HL-60 (cell line): ENCODE data around the gene PDK2.

Experiments used
- DNase-seq, 2 experiments: peaks; one replicate each; pipeline ENCODE4 v3.0.0-alpha.2; 2010 to 2020; ENCODE audit warnings: low read depth in 1 of 2, low spot score in 1 of 2
- H3K27ac ChIP-seq: fragments of 250-450 bp; sonication (Bioruptor Pico); replicated peaks from 2 replicates; pipeline ENCODE4 v1.5.1; 2020; ENCODE audit warnings: mild to moderate bottlenecking, moderate library complexity
- H3K27me3 ChIP-seq: fragments of 250-450 bp; sonication (Bioruptor Pico); 2 replicates; pipeline ENCODE4 v1.5.1; 2021; ENCODE audit warnings: mild to moderate bottlenecking, moderate library complexity; ENCODE audit not compliant: insufficient read depth, poor library complexity, severe bottlenecking
- H3K4me3 ChIP-seq: replicated peaks from 2 replicates; pipeline ENCODE4 v1.5.1; 2011; ENCODE audit warnings: mild to moderate bottlenecking, control low read depth, low read length; ENCODE audit not compliant: insufficient read depth
- CTCF ChIP-seq: IDR thresholded peaks from one replicate; pipeline ENCODE4 v1.5.1; 2011; ENCODE audit warnings: low read length, control low read depth, inconsistent platforms; ENCODE audit not compliant: insufficient read depth
- GABPA ChIP-seq: IDR thresholded peaks from 2 replicates; pipeline ENCODE4 v1.6.1; 2012; ENCODE audit warnings: low read depth
- POLR2AphosphoS5 ChIP-seq: IDR thresholded peaks from 2 replicates; pipeline ENCODE4 v1.6.1; 2012; ENCODE audit warnings: low read depth
- REST ChIP-seq: IDR thresholded peaks from 2 replicates; pipeline ENCODE4 v1.6.1; 2012; ENCODE audit warnings: low read depth; ENCODE audit not compliant: insufficient replicate concordance
- SPI1 ChIP-seq: IDR thresholded peaks from 2 replicates; pipeline ENCODE4 v1.6.1; 2012; ENCODE audit warnings: low read depth, mild to moderate bottlenecking, borderline replicate concordance

Gene PDK2

GRCh38 chr17:50076591-50077235 is 18.4 kb upstream of the PDK2 start:
- Histone ChIP-seq H3K27me3 (peaks cover 11% of the 10 kb centered on the region), H3K27ac (no peak overlapping the region), H3K4me3 (no peak overlapping the region)
- DNase-seq = no peak
- no peak for TF ChIP-seq GABPA
- TF ChIP-seq REST = no peak
- no peak for TF ChIP-seq CTCF
- TF ChIP-seq POLR2AphosphoS5 = no peak
- TF ChIP-seq SPI1 = no peak

GRCh38 chr17:50078430-50078829 is 16.7 kb upstream of the PDK2 start:
- Histone ChIP-seq H3K4me3 (no peak overlapping the region), H3K27ac (no peak overlapping the region), H3K27me3 (peaks cover 11% of the 10 kb centered on the region)
- TF ChIP-seq CTCF (no peak), SPI1 (no peak), POLR2AphosphoS5 (no peak), REST (no peak), GABPA (no peak)
- no peak for DNase-seq

GRCh38 chr17:50079334-50080095 is 15.6 kb upstream of the PDK2 start:
- DNase-seq = peak in 1 of 2 experiments; percentile 82
- no peak overlapping the region for H3K4me3 ChIP-seq
- TF ChIP-seq GABPA = no peak
- peak; percentile 98 for TF ChIP-seq CTCF
- TF ChIP-seq POLR2AphosphoS5 = peak; percentile 58; the same call in 1 of the 2 replicates
- no peak overlapping the region for H3K27ac ChIP-seq
- peaks cover 11% of the 10 kb centered on the region for H3K27me3 ChIP-seq
